ENCODE data around the gene MSL3.

MSL3 gene

DNA sequence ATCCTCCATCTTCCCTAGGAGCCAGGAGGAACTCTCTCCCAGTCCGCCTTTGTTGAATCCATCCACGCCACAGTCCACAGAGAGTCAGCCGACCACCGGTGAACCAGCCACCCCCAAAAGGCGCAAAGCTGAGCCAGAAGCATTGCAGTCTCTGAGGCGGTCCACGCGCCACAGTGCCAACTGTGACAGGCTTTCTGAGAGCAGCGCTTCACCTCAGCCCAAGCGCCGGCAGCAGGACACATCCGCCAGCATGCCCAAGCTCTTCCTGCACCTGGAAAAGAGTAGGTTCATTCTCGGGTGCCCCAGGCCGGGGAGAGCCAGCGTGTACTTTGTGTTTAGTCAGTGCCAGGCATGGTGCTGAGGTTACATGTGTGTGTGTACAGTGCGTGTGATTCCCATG lies 7.4 kb downstream of the MSL3 start:
- Histone ChIP-seq H4K20me1 (peaks cover 0 to 56% (median 25%) of the 10 kb centered on the region in 11 experiments; a peak in 16 of 22 replicates), H3K27ac (no peak overlapping the region), H3K9ac (peak overlapping the region in 2 of 11 experiments; percentile 32 to 38; a peak in 2 of 22 replicates), H3K27me3 (peaks cover 88 to 99% (median 97%) of the 10 kb centered on the region in 11 experiments), H3K36me3 (peaks cover 46 to 95% (median 73%) of the 10 kb centered on the region in 11 experiments; a peak in 21 of 22 replicates), H3K4me1 (peaks cover 7 to 70% (median 16%) of the 10 kb centered on the region in 10 experiments; a peak in 16 of 20 replicates), H3K4me3 (no peak overlapping the region), H3K4me2 (peak overlapping the region in 2 of 11 experiments; percentile 7 to 80; a peak in 2 of 22 replicates), H3K9me3 (replicated peaks in 1 of 11) (peaks cover 0 to 7% (median 0%) of the 10 kb centered on the region in 11 experiments; a peak in 1 of 22 replicates)
- no peak for TF ChIP-seq Cebpa-rat (IDR thresholded peaks at IDR 0.05)

DNA sequence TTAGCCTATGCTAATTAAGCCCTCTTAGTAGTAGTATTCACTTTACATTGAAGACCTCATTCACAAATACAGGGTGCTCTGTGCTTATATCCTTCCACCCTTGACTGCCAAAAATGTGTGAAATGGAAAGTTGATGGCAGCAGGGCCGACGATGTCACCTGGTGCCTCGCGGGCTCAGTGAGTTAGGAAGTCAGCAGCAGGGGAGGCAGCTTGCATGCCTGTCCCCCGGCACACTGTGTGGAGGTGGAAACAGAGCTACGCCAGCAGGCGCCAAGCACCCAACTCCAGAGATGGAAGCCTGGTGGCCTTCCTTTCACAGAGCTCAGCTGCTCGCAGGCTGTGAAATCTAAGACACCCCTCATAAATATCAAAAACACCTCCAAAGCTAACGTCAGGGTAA lies 8.4 kb downstream of the MSL3 start:
- Histone ChIP-seq H3K27me3 (peaks cover 88 to 99% (median 97%) of the 10 kb centered on the region in 11 experiments), H3K4me2 (no peak overlapping the region), H3K4me1 (peaks cover 0 to 60% (median 9%) of the 10 kb centered on the region in 10 experiments; a peak in 12 of 20 replicates), H3K27ac (no peak overlapping the region), H3K36me3 (peaks cover 46 to 86% (median 74%) of the 10 kb centered on the region in 11 experiments; a peak in 21 of 22 replicates), H3K9me3 (replicated peaks in 1 of 11) (no peaks in the 10 kb centered on the region), H3K9ac (0 out of 22 replicates have a peak overlapping the region, but pooled peaks of 1 of the 11 experiments have one; percentile 38), H4K20me1 (peaks cover 0 to 66% (median 26%) of the 10 kb centered on the region in 11 experiments; a peak in 16 of 22 replicates), H3K4me3 (no peak overlapping the region)
- no peak for TF ChIP-seq Cebpa-rat (IDR thresholded peaks at IDR 0.05)

DNA sequence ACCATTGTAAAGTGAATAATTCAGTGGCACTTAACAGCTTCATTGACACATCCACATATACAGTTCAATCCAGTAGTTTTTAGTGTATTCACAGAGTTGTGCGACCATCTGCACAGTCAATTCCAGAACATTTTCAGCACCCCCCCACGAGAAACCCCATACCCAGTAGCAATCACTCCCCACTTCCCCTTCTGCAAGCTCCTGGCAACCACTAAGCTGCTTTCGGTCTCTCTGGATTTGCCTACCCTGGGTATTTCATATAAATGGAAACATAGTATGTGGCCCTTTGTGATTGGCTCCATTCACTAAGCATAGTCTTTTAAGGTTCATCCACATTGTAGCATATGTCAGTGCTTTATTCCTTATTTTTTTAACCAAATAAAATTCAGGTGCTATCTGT lies 10.0 kb downstream of the MSL3 start:
- H3K4me3 ChIP-seq = no peak overlapping the region
- peaks cover 0 to 45% (median 9%) of the 10 kb centered on the region in 10 experiments; a peak in 11 of 20 replicates for H3K4me1 ChIP-seq
- peaks cover 0 to 74% (median 27%) of the 10 kb centered on the region in 11 experiments; a peak in 16 of 22 replicates for H4K20me1 ChIP-seq
- no peak for TF ChIP-seq Cebpa-rat (IDR thresholded peaks at IDR 0.05)
- no peak overlapping the region for H3K9ac ChIP-seq
- H3K27ac ChIP-seq = no peak overlapping the region
- peaks cover 35 to 84% (median 67%) of the 10 kb centered on the region in 11 experiments; a peak in 21 of 22 replicates for H3K36me3 ChIP-seq
- peaks cover 82 to 99% (median 97%) of the 10 kb centered on the region in 11 experiments for H3K27me3 ChIP-seq
- no peak overlapping the region for H3K4me2 ChIP-seq
- no peaks in the 10 kb centered on the region for H3K9me3 ChIP-seq (replicated peaks in 1 of 11)

- H3K4me3 ChIP-seq = no peak overlapping the region
- peaks cover 16 to 78% (median 55%) of the 10 kb centered on the region in 11 experiments; a peak in 21 of 22 replicates for H3K36me3 ChIP-seq
- no peak overlapping the region for H3K4me2 ChIP-seq
- H3K4me1 ChIP-seq = peaks cover 0 to 23% (median 5%) of the 10 kb centered on the region in 10 experiments; a peak in 8 of 20 replicates
- TF ChIP-seq Cebpa-rat (IDR thresholded peaks at IDR 0.05) = no peak
- peaks cover 73 to 99% (median 97%) of the 10 kb centered on the region in 11 experiments for H3K27me3 ChIP-seq
- peaks cover 0 to 68% (median 19%) of the 10 kb centered on the region in 11 experiments; a peak in 16 of 22 replicates for H4K20me1 ChIP-seq
- H3K27ac ChIP-seq = no peak overlapping the region; a peak in 1 of 22 replicates
- H3K9me3 ChIP-seq (replicated peaks in 1 of 11) = no peaks in the 10 kb centered on the region
- H3K9ac ChIP-seq = no peak overlapping the region; a peak in 1 of 22 replicates
Observed at GRCh38 chrX:11770320-11770719, 12.3 kb downstream of the MSL3 start.

GRCh38 chrX:11778230-11778629 lies 20.2 kb downstream of the MSL3 start:
- Histone ChIP-seq H3K9me3 (replicated peaks in 1 of 11) (no peaks in the 10 kb centered on the region), H3K36me3 (peaks cover 0 to 29% (median 22%) of the 10 kb centered on the region in 11 experiments; a peak in 15 of 22 replicates), H3K4me2 (no peak overlapping the region), H3K9ac (no peak overlapping the region), H3K4me3 (no peak overlapping the region), H3K27ac (no peak overlapping the region), H3K27me3 (peaks cover 84 to 100% (median 98%) of the 10 kb centered on the region in 11 experiments), H3K4me1 (peaks cover 0 to 20% (median 2%) of the 10 kb centered on the region in 10 experiments; a peak in 5 of 20 replicates), H4K20me1 (peaks cover 0 to 22% (median 0%) of the 10 kb centered on the region in 11 experiments; a peak in 7 of 22 replicates)
- TF ChIP-seq Cebpa-rat (IDR thresholded peaks at IDR 0.05) = no peak

GRCh38 chrX:11781133-11781532 lies 23.1 kb downstream of the MSL3 start:
- H4K20me1 ChIP-seq = peaks cover 0 to 10% (median 0%) of the 10 kb centered on the region in 11 experiments; a peak in 5 of 22 replicates
- H3K27ac ChIP-seq = no peak overlapping the region
- H3K9ac ChIP-seq = no peak overlapping the region
- H3K4me3 ChIP-seq = no peak overlapping the region
- H3K4me2 ChIP-seq = peak overlapping the region in 4 of 11 experiments; percentile 33 to 48 (median 38); a peak in 6 of 22 replicates
- peaks cover 0 to 12% (median 0%) of the 10 kb centered on the region in 10 experiments; a peak in 5 of 20 replicates for H3K4me1 ChIP-seq
- TF ChIP-seq Cebpa-rat (IDR thresholded peaks at IDR 0.05) = no peak
- peaks cover 93 to 100% (median 98%) of the 10 kb centered on the region in 11 experiments for H3K27me3 ChIP-seq
- H3K9me3 ChIP-seq (replicated peaks in 1 of 11) = no peaks in the 10 kb centered on the region
- peaks cover 0 to 6% (median 3%) of the 10 kb centered on the region in 11 experiments; a peak in 12 of 22 replicates for H3K36me3 ChIP-seq

- Histone ChIP-seq H3K4me3 (no peak overlapping the region), H3K27me3 (peaks cover 93 to 100% (median 98%) of the 10 kb centered on the region in 11 experiments), H3K36me3 (no peaks in the 10 kb centered on the region), H3K4me1 (peaks cover 0 to 12% (median 0%) of the 10 kb centered on the region in 10 experiments; a peak in 5 of 20 replicates), H3K9ac (no peak overlapping the region), H4K20me1 (peaks cover 0 to 10% (median 0%) of the 10 kb centered on the region in 11 experiments; a peak in 5 of 22 replicates), H3K9me3 (replicated peaks in 1 of 11) (no peaks in the 10 kb centered on the region), H3K4me2 (peak overlapping the region in 4 of 11 experiments; percentile 33 to 48 (median 38); a peak in 6 of 22 replicates), H3K27ac (no peak overlapping the region)
- TF ChIP-seq Cebpa-rat (IDR thresholded peaks at IDR 0.05) = no peak
Observed at GRCh38 chrX:11781734-11782370, 23.8 kb downstream of the MSL3 start.

DNA sequence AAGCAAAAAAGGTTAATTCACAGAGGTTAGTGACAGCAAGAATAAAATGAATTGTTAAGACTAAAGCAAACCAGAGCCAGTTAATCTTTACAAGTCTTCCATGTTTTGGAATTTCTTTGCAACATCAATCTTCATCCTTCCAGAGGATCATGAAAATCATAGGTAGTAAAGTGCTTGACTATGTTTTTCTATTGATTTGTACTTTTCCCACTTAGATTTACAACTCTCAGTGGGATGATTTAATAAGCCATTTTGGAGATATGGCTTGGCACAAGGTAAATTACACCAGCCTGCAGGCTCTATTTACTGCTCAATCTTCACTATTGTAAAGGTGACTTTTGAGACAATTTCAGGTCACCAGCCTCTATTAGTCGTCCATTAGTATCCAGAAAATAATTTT lies 26.5 kb downstream of the MSL3 start:
- Histone ChIP-seq H3K9ac (no peak overlapping the region), H3K4me3 (no peak overlapping the region), H3K27me3 (peaks cover 90 to 99% (median 98%) of the 10 kb centered on the region in 11 experiments), H3K9me3 (replicated peaks in 1 of 11) (peaks cover 0 to 8% (median 6%) of the 10 kb centered on the region in 11 experiments; a peak in 14 of 22 replicates), H3K4me2 (no peak overlapping the region), H3K27ac (no peak overlapping the region), H3K4me1 (peaks cover 0 to 12% (median 0%) of the 10 kb centered on the region in 10 experiments; a peak in 5 of 20 replicates), H4K20me1 (peaks cover 0 to 7% (median 0%) of the 10 kb centered on the region in 11 experiments; a peak in 3 of 22 replicates), H3K36me3 (no peaks in the 10 kb centered on the region)
- TF ChIP-seq Cebpa-rat (IDR thresholded peaks at IDR 0.05) = no peak

DNA sequence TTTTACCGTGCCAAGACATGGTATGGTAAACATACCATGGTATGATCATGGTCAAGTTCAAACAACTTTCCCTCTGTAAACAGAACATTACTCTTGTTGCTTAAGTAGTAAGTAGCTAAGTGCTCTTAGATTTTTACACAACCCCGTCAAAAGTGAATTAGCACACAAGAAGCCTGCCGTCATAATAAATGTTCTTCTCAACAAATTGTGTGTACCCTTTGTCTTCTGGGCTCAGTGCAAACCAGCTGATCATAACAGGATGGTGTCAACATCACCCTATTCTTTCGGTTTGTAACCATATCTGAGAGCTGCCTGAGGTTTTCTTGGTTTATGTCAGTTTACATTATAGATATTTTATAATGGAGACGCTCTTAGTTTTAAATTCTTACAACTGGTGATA lies 28.8 kb downstream of the MSL3 start:
- H4K20me1 ChIP-seq = peaks cover 0 to 7% (median 0%) of the 10 kb centered on the region in 11 experiments; a peak in 2 of 22 replicates
- H3K4me2 ChIP-seq = no peak overlapping the region
- H3K27me3 ChIP-seq = peaks cover 90 to 99% (median 98%) of the 10 kb centered on the region in 11 experiments
- H3K4me3 ChIP-seq = no peak overlapping the region
- H3K9ac ChIP-seq = no peak overlapping the region
- H3K27ac ChIP-seq = no peak overlapping the region
- no peaks in the 10 kb centered on the region for H3K36me3 ChIP-seq
- H3K4me1 ChIP-seq = peaks cover 0 to 13% (median 4%) of the 10 kb centered on the region in 10 experiments; a peak in 10 of 20 replicates
- peaks cover 0 to 13% (median 6%) of the 10 kb centered on the region in 11 experiments; a peak in 14 of 22 replicates for H3K9me3 ChIP-seq (replicated peaks in 1 of 11)
- TF ChIP-seq Cebpa-rat (IDR thresholded peaks at IDR 0.05) = no peak

Data from BLaER1 treated with 17β-estradiol and CSF1 and Interleukin-3, amounts not matched to agents 10 nM and 100 nM (cell line).